ENCODE data around the gene LINC01488. TPM values are rescaled to one million over a fixed set of nuclear protein-coding genes. Genes with fewer than 3 reads are reported as not detected.

LINC01488 gene
- total RNA-seq, 2 experiments from 2014 or later = not detected

GRCh38 chr11:69440876-69441275 is 40.6 kb upstream of the LINC01488 start:
- no peaks in the 10 kb centered on the region for H3K36me3 Mint-ChIP-seq
- no peaks in the 10 kb centered on the region for H3K9me3 Mint-ChIP-seq (ENCODE audit: low read depth)
- DNase-seq (no peak), ATAC-seq (no peak)
- H3K4me1 Mint-ChIP-seq = peaks cover 4% of the 10 kb centered on the region
- H3K27ac Mint-ChIP-seq = no peak overlapping the region
- CTCF ChIA-PET = interaction anchor here (1.0 kb wide), 1 partner anchor 229 kb away, joined by 3 read pairs; no protein-coding TSS in a partner anchor
- peaks cover 25% of the 10 kb centered on the region for H3K27me3 Mint-ChIP-seq
- no peak overlapping the region for H3K4me3 Mint-ChIP-seq

- H3K4me1 Mint-ChIP-seq = peaks cover 4% of the 10 kb centered on the region
- no peak overlapping the region for H3K4me3 Mint-ChIP-seq
- H3K36me3 Mint-ChIP-seq = no peaks in the 10 kb centered on the region
- CTCF ChIA-PET = no interaction called here
- ATAC-seq (no peak), DNase-seq (no peak)
- H3K27me3 Mint-ChIP-seq = peaks cover 20% of the 10 kb centered on the region
- H3K27ac Mint-ChIP-seq = no peak overlapping the region
- H3K9me3 Mint-ChIP-seq (ENCODE audit: low read depth) = no peaks in the 10 kb centered on the region
Observed at GRCh38 chr11:69442012-69442806, 39.3 kb upstream of the LINC01488 start.

GRCh38 chr11:69442807-69443137 is 38.7 kb upstream of the LINC01488 start:
- DNase-seq = no peak
- H3K27me3 Mint-ChIP-seq = peaks cover 20% of the 10 kb centered on the region
- H3K27ac Mint-ChIP-seq = no peak overlapping the region
- H3K9me3 Mint-ChIP-seq (ENCODE audit: low read depth) = no peaks in the 10 kb centered on the region
- H3K4me3 Mint-ChIP-seq = no peak overlapping the region
- no peaks in the 10 kb centered on the region for H3K36me3 Mint-ChIP-seq
- ATAC-seq = no peak
- CTCF ChIA-PET = no interaction called here
- peaks cover 4% of the 10 kb centered on the region for H3K4me1 Mint-ChIP-seq

- no peaks in the 10 kb centered on the region for H3K36me3 Mint-ChIP-seq
- no peaks in the 10 kb centered on the region for H3K9me3 Mint-ChIP-seq (ENCODE audit: low read depth)
- DNase-seq = peak; percentile 77
- CTCF ChIA-PET = no interaction called here
- H3K4me1 Mint-ChIP-seq = peaks cover 4% of the 10 kb centered on the region
- peaks cover 23% of the 10 kb centered on the region for H3K27me3 Mint-ChIP-seq
- peak overlapping the region; percentile 18 for H3K4me3 Mint-ChIP-seq
- ATAC-seq = peak; percentile 95
- H3K27ac Mint-ChIP-seq = no peak overlapping the region
Observed at GRCh38 chr11:69443138-69443967, 38.1 kb upstream of the LINC01488 start.

DNA sequence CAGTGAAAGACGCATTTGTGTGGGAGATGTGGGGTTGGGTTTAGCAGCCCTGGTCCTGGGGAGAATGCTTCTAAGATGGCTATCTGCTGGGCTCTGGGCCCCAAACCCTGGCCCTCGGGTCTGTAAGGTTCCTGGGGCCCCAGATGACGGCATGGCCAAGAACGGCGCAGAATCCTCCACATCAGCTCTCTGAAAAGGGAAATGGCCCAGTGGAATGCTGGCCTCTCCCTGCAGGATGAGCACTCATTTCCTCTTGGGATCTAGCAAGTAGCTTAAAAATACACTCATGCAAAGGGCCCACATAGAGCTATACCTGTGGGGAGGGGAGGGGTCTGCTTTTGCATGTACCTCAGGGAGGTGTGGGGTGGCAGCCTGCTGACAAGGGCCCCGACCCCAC is 37.5 kb upstream of the LINC01488 start:
- Mint-ChIP-seq H3K4me3 (peak overlapping the region; percentile 18), H3K27me3 (peaks cover 25% of the 10 kb centered on the region), H3K36me3 (no peaks in the 10 kb centered on the region), H3K9me3 (ENCODE audit: low read depth) (no peaks in the 10 kb centered on the region), H3K27ac (no peak overlapping the region), H3K4me1 (peaks cover 4% of the 10 kb centered on the region)
- CTCF ChIA-PET = no interaction called here
- DNase-seq = no peak
- ATAC-seq = no peak

GRCh38 chr11:69444381-69445130 is 36.9 kb upstream of the LINC01488 start:
- DNase-seq (no peak), ATAC-seq (no peak)
- Mint-ChIP-seq H3K36me3 (no peaks in the 10 kb centered on the region), H3K9me3 (ENCODE audit: low read depth) (no peaks in the 10 kb centered on the region), H3K27ac (no peak overlapping the region), H3K27me3 (peaks cover 25% of the 10 kb centered on the region), H3K4me1 (peaks cover 4% of the 10 kb centered on the region), H3K4me3 (no peak overlapping the region)
- CTCF ChIA-PET = no interaction called here

DNA sequence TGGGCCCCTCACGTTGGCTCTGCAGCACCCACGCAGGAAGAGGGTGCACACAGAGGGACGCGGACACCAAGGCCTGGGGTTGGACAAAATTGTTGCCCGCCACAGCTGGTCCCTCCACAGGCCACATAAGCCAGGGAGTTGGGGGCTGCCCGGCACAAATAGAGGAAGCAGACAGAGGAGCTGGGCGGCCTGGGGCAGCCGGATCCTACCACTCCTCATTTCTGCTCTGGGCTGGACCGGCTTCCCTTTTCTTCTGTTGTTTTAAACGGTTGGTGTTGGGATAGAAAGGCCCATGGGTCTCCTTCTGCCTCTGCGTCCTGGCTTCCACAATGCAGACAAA is 36.4 kb upstream of the LINC01488 start:
- DNase-seq = no peak
- H3K36me3 Mint-ChIP-seq = no peaks in the 10 kb centered on the region
- CTCF ChIA-PET = no interaction called here
- H3K4me3 Mint-ChIP-seq = no peak overlapping the region
- peaks cover 29% of the 10 kb centered on the region for H3K27me3 Mint-ChIP-seq
- no peak overlapping the region for H3K27ac Mint-ChIP-seq
- H3K9me3 Mint-ChIP-seq (ENCODE audit: low read depth) = no peaks in the 10 kb centered on the region
- H3K4me1 Mint-ChIP-seq = peaks cover 4% of the 10 kb centered on the region
- no peak for ATAC-seq

GRCh38 chr11:69446108-69446507 is 35.4 kb upstream of the LINC01488 start:
- DNase-seq (no peak), ATAC-seq (no peak)
- Mint-ChIP-seq H3K9me3 (ENCODE audit: low read depth) (no peaks in the 10 kb centered on the region), H3K4me3 (no peak overlapping the region), H3K4me1 (peaks cover 4% of the 10 kb centered on the region), H3K27me3 (peaks cover 26% of the 10 kb centered on the region), H3K36me3 (no peaks in the 10 kb centered on the region), H3K27ac (no peak overlapping the region)
- CTCF ChIA-PET = no interaction called here

GRCh38 chr11:69447786-69448185 is 33.7 kb upstream of the LINC01488 start:
- Mint-ChIP-seq H3K4me3 (no peak overlapping the region), H3K27me3 (peaks cover 19% of the 10 kb centered on the region), H3K9me3 (ENCODE audit: low read depth) (no peaks in the 10 kb centered on the region), H3K36me3 (no peaks in the 10 kb centered on the region), H3K27ac (no peak overlapping the region), H3K4me1 (peaks cover 4% of the 10 kb centered on the region)
- ATAC-seq = no peak
- DNase-seq = no peak
- CTCF ChIA-PET = no interaction called here

DNA sequence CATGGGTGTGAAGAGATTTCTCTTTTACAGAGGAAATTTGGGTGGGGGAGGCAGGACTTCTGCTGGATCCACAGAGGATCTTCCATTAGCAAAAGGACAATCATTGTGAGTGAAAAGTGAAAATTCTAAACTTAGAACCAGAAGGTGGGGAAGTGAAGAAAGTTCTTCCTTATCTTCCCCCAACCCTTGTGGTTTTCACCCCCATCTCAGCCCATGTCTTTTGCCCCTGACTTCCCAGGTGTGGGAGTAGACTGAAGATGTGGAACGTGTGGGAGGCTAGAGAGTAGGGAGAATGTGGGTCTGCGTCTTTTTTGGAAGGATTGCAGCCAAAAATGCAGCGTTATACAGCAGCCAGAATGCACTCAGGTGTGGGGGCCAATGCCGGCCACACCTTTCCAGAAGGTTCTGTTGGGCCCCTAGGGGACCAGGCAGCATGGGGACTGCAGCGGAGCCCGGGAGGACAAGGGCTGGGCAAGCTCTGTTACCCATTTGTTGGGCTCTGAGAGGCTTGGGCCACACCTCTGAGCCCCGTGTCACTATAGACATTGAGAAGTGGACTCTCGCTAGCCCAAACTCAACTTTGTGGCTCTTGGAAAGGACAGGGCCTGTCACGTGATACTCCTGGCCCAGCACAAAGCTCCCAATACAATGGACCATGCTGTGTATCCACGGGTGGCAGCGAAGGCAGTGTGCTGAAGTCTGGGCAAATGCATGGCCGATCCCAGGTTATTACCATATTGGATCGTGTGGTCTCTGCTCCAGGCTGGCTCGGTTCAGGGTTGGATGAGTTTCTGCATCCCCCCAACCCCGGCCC is 32.8 kb upstream of the LINC01488 start:
- peaks cover 3% of the 10 kb centered on the region for H3K4me1 Mint-ChIP-seq
- no peak for ATAC-seq
- H3K27ac Mint-ChIP-seq = no peak overlapping the region
- peaks cover 19% of the 10 kb centered on the region for H3K27me3 Mint-ChIP-seq
- no peaks in the 10 kb centered on the region for H3K9me3 Mint-ChIP-seq (ENCODE audit: low read depth)
- H3K4me3 Mint-ChIP-seq = no peak overlapping the region
- DNase-seq = no peak
- no peaks in the 10 kb centered on the region for H3K36me3 Mint-ChIP-seq
- CTCF ChIA-PET = no interaction called here

- Mint-ChIP-seq H3K27me3 (peaks cover 13% of the 10 kb centered on the region), H3K4me3 (no peak overlapping the region), H3K36me3 (no peaks in the 10 kb centered on the region), H3K4me1 (no peaks in the 10 kb centered on the region), H3K27ac (no peak overlapping the region), H3K9me3 (ENCODE audit: low read depth) (no peaks in the 10 kb centered on the region)
- CTCF ChIA-PET = no interaction called here
- no peak for DNase-seq
- ATAC-seq = no peak
Observed at GRCh38 chr11:69449320-69450063, 32.0 kb upstream of the LINC01488 start.

- Mint-ChIP-seq H3K27me3 (peaks cover 13% of the 10 kb centered on the region), H3K27ac (no peak overlapping the region), H3K4me3 (no peak overlapping the region), H3K4me1 (no peaks in the 10 kb centered on the region), H3K9me3 (ENCODE audit: low read depth) (no peaks in the 10 kb centered on the region), H3K36me3 (no peaks in the 10 kb centered on the region)
- DNase-seq (no peak), ATAC-seq (no peak)
- CTCF ChIA-PET = no interaction called here
Observed at GRCh38 chr11:69450064-69450856, 31.2 kb upstream of the LINC01488 start.

All from activated CD8-positive, alpha-beta memory T cell treated with anti-CD3 and anti-CD28 coated beads, Interleukin-2, amount 10 ng/mL, durations not matched to agents 7 days and 5 days (primary cell).